Measurements from ENCODE around the gene PRTFDC1. TPM values are rescaled to one million over a fixed set of nuclear protein-coding genes. Genes with fewer than 3 reads are reported as not detected.

PRTFDC1 gene
- total RNA-seq, 2 donors from 2014 or later = 0.69 TPM; not detected in 1

GRCh38 chr10:24900888-24901685 is 51.3 kb downstream of the PRTFDC1 start:
- Mint-ChIP-seq H3K9me3 (no peaks in the 10 kb centered on the region), H3K4me1 (ENCODE audit: low read depth in 2 of 2) (peaks cover 27 to 28% of the 10 kb centered on the region in 2 donors), H3K27ac (peak overlapping the region; percentile 37 to 52), H3K36me3 (no peaks in the 10 kb centered on the region), H3K4me3 (peak overlapping the region; percentile 21), H3K27me3 (no peaks in the 10 kb centered on the region)
- no peak for DNase-seq (ENCODE audit: low spot score)
- ATAC-seq = peak in 1 of 2 donors; percentile 73

- Mint-ChIP-seq H3K27me3 (no peaks in the 10 kb centered on the region), H3K27ac (no peak overlapping the region), H3K4me1 (ENCODE audit: low read depth in 2 of 2) (peaks cover 28 to 36% of the 10 kb centered on the region in 2 donors), H3K36me3 (no peaks in the 10 kb centered on the region), H3K4me3 (no peak overlapping the region), H3K9me3 (no peaks in the 10 kb centered on the region)
- no peak for ATAC-seq
- DNase-seq (ENCODE audit: low spot score) = no peak
These were observed 52.8 kb downstream of the PRTFDC1 start for GRCh38 chr10:24899571-24899970.

GRCh38 chr10:24898501-24898900 is 53.9 kb downstream of the PRTFDC1 start:
- DNase-seq (ENCODE audit: low spot score) (no peak), ATAC-seq (no peak)
- Mint-ChIP-seq H3K9me3 (no peaks in the 10 kb centered on the region), H3K4me1 (ENCODE audit: low read depth in 2 of 2) (peaks cover 33 to 41% of the 10 kb centered on the region in 2 donors), H3K36me3 (no peaks in the 10 kb centered on the region), H3K27ac (peak overlapping the region in 1 of 2 donors; percentile 44), H3K4me3 (no peak overlapping the region), H3K27me3 (no peaks in the 10 kb centered on the region)

GRCh38 chr10:24897326-24897926 is 55.0 kb downstream of the PRTFDC1 start:
- no peaks in the 10 kb centered on the region for H3K9me3 Mint-ChIP-seq
- H3K36me3 Mint-ChIP-seq = no peaks in the 10 kb centered on the region
- H3K27me3 Mint-ChIP-seq = no peaks in the 10 kb centered on the region
- ATAC-seq (no peak), DNase-seq (ENCODE audit: low spot score) (no peak)
- peaks cover 36 to 46% of the 10 kb centered on the region in 2 donors for H3K4me1 Mint-ChIP-seq (ENCODE audit: low read depth in 2 of 2)
- H3K27ac Mint-ChIP-seq = peak overlapping the region; percentile 15 to 34
- H3K4me3 Mint-ChIP-seq = no peak overlapping the region

GRCh38 chr10:24894728-24895127 is 57.7 kb downstream of the PRTFDC1 start:
- H3K4me1 Mint-ChIP-seq (ENCODE audit: low read depth in 2 of 2) = peaks cover 31 to 34% of the 10 kb centered on the region in 2 donors

GRCh38 chr10:24894309-24894708 is 58.1 kb downstream of the PRTFDC1 start:
- peak; percentile 49 to 71 for ATAC-seq
- DNase-seq (ENCODE audit: low spot score) = no peak
- Mint-ChIP-seq H3K27me3 (no peaks in the 10 kb centered on the region), H3K36me3 (no peaks in the 10 kb centered on the region), H3K4me3 (peak overlapping the region; percentile 82), H3K27ac (peak overlapping the region; percentile 83 to 90), H3K4me1 (ENCODE audit: low read depth in 2 of 2) (peaks cover 35 to 38% of the 10 kb centered on the region in 2 donors), H3K9me3 (no peaks in the 10 kb centered on the region)

More at GRCh38 chr10:24894728-24895127, 57.7 kb downstream of the PRTFDC1 start:
- DNase-seq (ENCODE audit: low spot score) (no peak), ATAC-seq (peak; percentile 73 to 74)
- Mint-ChIP-seq H3K9me3 (no peaks in the 10 kb centered on the region), H3K36me3 (no peaks in the 10 kb centered on the region), H3K4me3 (peak overlapping the region; percentile 82), H3K27ac (peak overlapping the region; percentile 83 to 90), H3K27me3 (no peaks in the 10 kb centered on the region)

- H3K27ac Mint-ChIP-seq = peak overlapping the region in 1 of 2 donors; percentile 4
- H3K4me1 Mint-ChIP-seq (ENCODE audit: low read depth in 2 of 2) = peaks cover 44 to 46% of the 10 kb centered on the region in 2 donors
- no peak overlapping the region for H3K4me3 Mint-ChIP-seq
- DNase-seq (ENCODE audit: low spot score) (no peak), ATAC-seq (no peak)
- no peaks in the 10 kb centered on the region for H3K36me3 Mint-ChIP-seq
- H3K9me3 Mint-ChIP-seq = no peaks in the 10 kb centered on the region
- no peaks in the 10 kb centered on the region for H3K27me3 Mint-ChIP-seq
These were observed 59.3 kb downstream of the PRTFDC1 start for GRCh38 chr10:24893127-24893526.

GRCh38 chr10:24891823-24892222 is 60.6 kb downstream of the PRTFDC1 start:
- DNase-seq (ENCODE audit: low spot score) (no peak), ATAC-seq (no peak)
- H3K4me3 Mint-ChIP-seq = no peak overlapping the region
- peaks cover 7% of the 10 kb centered on the region for H3K36me3 Mint-ChIP-seq
- H3K27me3 Mint-ChIP-seq = no peaks in the 10 kb centered on the region
- H3K4me1 Mint-ChIP-seq (ENCODE audit: low read depth in 2 of 2) = peaks cover 46 to 47% of the 10 kb centered on the region in 2 donors
- H3K9me3 Mint-ChIP-seq = no peaks in the 10 kb centered on the region
- H3K27ac Mint-ChIP-seq = no peak overlapping the region

- peaks cover 45 to 46% of the 10 kb centered on the region in 2 donors for H3K4me1 Mint-ChIP-seq (ENCODE audit: low read depth in 2 of 2)
- H3K27me3 Mint-ChIP-seq = no peaks in the 10 kb centered on the region
- ATAC-seq = no peak
- peaks cover 7% of the 10 kb centered on the region for H3K36me3 Mint-ChIP-seq
- H3K4me3 Mint-ChIP-seq = no peak overlapping the region
- peak overlapping the region; percentile 14 to 76 for H3K27ac Mint-ChIP-seq
- peaks cover 2% of the 10 kb centered on the region for H3K9me3 Mint-ChIP-seq
- no peak for DNase-seq (ENCODE audit: low spot score)
These were observed 62.8 kb downstream of the PRTFDC1 start for GRCh38 chr10:24889639-24890038.

- Mint-ChIP-seq H3K4me1 (ENCODE audit: low read depth in 2 of 2) (peaks cover 34 to 43% of the 10 kb centered on the region in 2 donors), H3K27me3 (no peaks in the 10 kb centered on the region), H3K27ac (peak overlapping the region; percentile 80 to 88), H3K4me3 (peak overlapping the region; percentile 77), H3K36me3 (peaks cover 7% of the 10 kb centered on the region), H3K9me3 (peaks cover 2% of the 10 kb centered on the region)
- DNase-seq (ENCODE audit: low spot score) = no peak
- ATAC-seq = peak; percentile 55 to 63
These were observed 64.6 kb downstream of the PRTFDC1 start for GRCh38 chr10:24887855-24888231.

- no peak overlapping the region for H3K4me3 Mint-ChIP-seq
- peaks cover 47 to 52% of the 10 kb centered on the region in 2 donors for H3K4me1 Mint-ChIP-seq (ENCODE audit: low read depth in 2 of 2)
- H3K27me3 Mint-ChIP-seq = no peaks in the 10 kb centered on the region
- H3K36me3 Mint-ChIP-seq = peaks cover 7% of the 10 kb centered on the region
- ATAC-seq = no peak
- peak overlapping the region; percentile 20 to 62 for H3K27ac Mint-ChIP-seq
- DNase-seq (ENCODE audit: low spot score) = no peak
- peaks cover 2% of the 10 kb centered on the region for H3K9me3 Mint-ChIP-seq
These were observed 66.1 kb downstream of the PRTFDC1 start for GRCh38 chr10:24886290-24886680.

- H3K27me3 Mint-ChIP-seq = no peaks in the 10 kb centered on the region
- H3K27ac Mint-ChIP-seq = peak overlapping the region; percentile 20 to 62
- peaks cover 2% of the 10 kb centered on the region for H3K9me3 Mint-ChIP-seq
- H3K36me3 Mint-ChIP-seq = peaks cover 7% of the 10 kb centered on the region
- ATAC-seq = no peak
- H3K4me1 Mint-ChIP-seq (ENCODE audit: low read depth in 2 of 2) = peaks cover 52 to 57% of the 10 kb centered on the region in 2 donors
- DNase-seq (ENCODE audit: low spot score) = no peak
- peak overlapping the region; percentile 20 for H3K4me3 Mint-ChIP-seq
These were observed 66.7 kb downstream of the PRTFDC1 start for GRCh38 chr10:24885551-24886289.

GRCh38 chr10:24884793-24885192 is 67.6 kb downstream of the PRTFDC1 start:
- ATAC-seq (no peak), DNase-seq (ENCODE audit: low spot score) (no peak)
- peak overlapping the region in 1 of 2 donors; percentile 32 for H3K27ac Mint-ChIP-seq
- peaks cover 52 to 53% of the 10 kb centered on the region in 2 donors for H3K4me1 Mint-ChIP-seq (ENCODE audit: low read depth in 2 of 2)
- H3K36me3 Mint-ChIP-seq = peaks cover 7% of the 10 kb centered on the region
- peaks cover 2% of the 10 kb centered on the region for H3K9me3 Mint-ChIP-seq
- no peak overlapping the region for H3K4me3 Mint-ChIP-seq
- H3K27me3 Mint-ChIP-seq = no peaks in the 10 kb centered on the region

Measured in natural killer cell treated with Interleukin-12 subunit alpha and Interleukin-12 subunit beta and Interleukin-15 and Interleukin-18, amount 100 ng/mL, for 72 hours (primary cell).